IMR-90 (cell line): ENCODE results near the gene LRP5.

Source experiments
- CEBPB ChIP-seq: IDR thresholded peaks from 2 replicates; pipeline ENCODE4 v1.6.1; 2012; ENCODE audit warnings: low read depth, low read length, improper control_type of control experiment
- CHD1 ChIP-seq: IDR thresholded peaks from 2 replicates; pipeline ENCODE4 v1.6.1; 2012; ENCODE audit warnings: low read depth, low read length, improper control_type of control experiment
- CTCF ChIP-seq: conservative IDR thresholded peaks from 2 replicates; pipeline ENCODE4 v1.5.1; 2012; ENCODE audit warnings: mild to moderate bottlenecking, low read depth, low read length, improper control_type of control experiment
- NFE2L2 ChIP-seq: fragments of 150-350 bp; IDR thresholded peaks from 2 replicates; pipeline ENCODE4 v1.6.1; 2016; ENCODE audit warnings: low read depth, mild to moderate bottlenecking, low read length
- POLR2A ChIP-seq: IDR thresholded peaks from 2 replicates; pipeline ENCODE4 v1.6.1; 2012; ENCODE audit warnings: mild to moderate bottlenecking, low read depth, low read length

- TF ChIP-seq POLR2A (no peak), CTCF (no peak), CEBPB (no peak), NFE2L2 (no peak), CHD1 (no peak)
These were observed 111.1 kb downstream of the LRP5 start for GRCh38 chr11:68423481-68423880.
